Keratinocyte (primary cell): Measurements from ENCODE around the gene ANKRD17. TPM values are rescaled to one million over a fixed set of nuclear protein-coding genes. Genes with fewer than 3 reads are reported as not detected.

Experiments
- DNase-seq: peaks from one replicate; pipeline ENCODE4 v3.0.0-alpha.2; 2011; ENCODE audit warnings: low read depth, missing footprints, low spot score
- FAIRE-seq: peaks from 2 replicates; lab custom pipeline; 2011; peaks lifted over from hg19 to GRCh38; lab: Jason Lieb, UNC
- H2AFZ ChIP-seq: 2 replicates; pipeline ENCODE4 v1.6.0; 2012; ENCODE audit warnings: low read length, control low read depth, inconsistent platforms; ENCODE audit not compliant: control insufficient read depth
- H3K27ac ChIP-seq: 2 replicates; pipeline ENCODE4 v1.5.1; 2011; ENCODE audit warnings: low read length; ENCODE audit not compliant: control insufficient read depth, insufficient read depth
- H3K27me3 ChIP-seq: 3 replicates; pipeline ENCODE4 v1.6.0; 2011; ENCODE audit warnings: low read length; ENCODE audit not compliant: control insufficient read depth, insufficient read depth; ENCODE audit errors: extremely low read depth
- H3K36me3 ChIP-seq, 2 experiments: 2 replicates in 1 of 2; 3 replicates in 1 of 2; pipeline ENCODE4 v1.5.1; 2011; ENCODE audit warnings: low read length in 2 of 2, mild to moderate bottlenecking in 1 of 2; ENCODE audit not compliant: control insufficient read depth in 2 of 2, insufficient read depth in 2 of 2; ENCODE audit errors: extremely low read depth in 1 of 2
- H3K4me1 ChIP-seq: 3 replicates; pipeline ENCODE4 v1.5.1; 2011; ENCODE audit warnings: low read length; ENCODE audit not compliant: control insufficient read depth, insufficient read depth; ENCODE audit errors: extremely low read depth
- H3K4me2 ChIP-seq: 3 replicates; pipeline ENCODE4 v1.6.0; 2011; ENCODE audit warnings: low read depth, low read length; ENCODE audit not compliant: control insufficient read depth, insufficient read depth; ENCODE audit errors: extremely low read depth
- H3K4me3 ChIP-seq, 3 experiments: fragments of 200-600 bp in 1 of 3; sonication (generic) in 1 of 3; 2 replicates in 2 of 3; 3 replicates in 1 of 3; pipeline ENCODE4 v1.5.1; 2011 to 2016; ENCODE audit warnings: low read length in 3 of 3, mild to moderate bottlenecking in 3 of 3, control low read depth in 2 of 3, inconsistent platforms in 1 of 3, low read depth in 1 of 3, mixed read lengths in 1 of 3, mixed run types in 1 of 3, moderate library complexity in 1 of 3; ENCODE audit not compliant: control insufficient read depth in 2 of 3, insufficient read depth in 2 of 3; ENCODE audit errors: extremely low read depth in 1 of 3
- H3K79me2 ChIP-seq: 2 replicates; pipeline ENCODE4 v1.6.0; 2012; ENCODE audit warnings: low read length; ENCODE audit not compliant: control insufficient read depth, insufficient read depth
- H3K9ac ChIP-seq: 3 replicates; pipeline ENCODE4 v1.6.0; 2011; ENCODE audit warnings: low read length; ENCODE audit not compliant: control insufficient read depth, insufficient read depth; ENCODE audit errors: extremely low read depth
- H3K9me1 ChIP-seq: 3 replicates; pipeline ENCODE4 v1.6.0; 2011; ENCODE audit warnings: low read length; ENCODE audit not compliant: control insufficient read depth, insufficient read depth; ENCODE audit errors: extremely low read depth
- H3K9me3 ChIP-seq: 2 replicates; pipeline ENCODE4 v1.5.1; 2012; ENCODE audit warnings: low read depth, low read length; ENCODE audit not compliant: control insufficient read depth
- H4K20me1 ChIP-seq: 3 replicates; pipeline ENCODE4 v1.6.0; 2011; ENCODE audit warnings: low read length; ENCODE audit not compliant: control insufficient read depth, insufficient read depth; ENCODE audit errors: extremely low read depth
- EZH2 ChIP-seq: IDR thresholded peaks from one replicate; pipeline ENCODE4 v1.6.1; 2012; ENCODE audit warnings: inconsistent platforms, mild to moderate bottlenecking, low read length, moderate library complexity
- dilution Hi-C: fragments of 300-500 bp; cut with MboI; formaldehyde crosslinking; loops from one replicate; pipeline ENCODE4 v1.7.0; 2020; ENCODE audit warnings: low sequenced_read_pairs; ENCODE audit not compliant: extremely low pct_ligation_motif_present
- polyA plus RNA-seq, 5 experiments: library from polyadenylated mRNA; depleted of rRNA in 3 of 5; stranded (reverse) in 3 of 5; stranded (forward) in 1 of 5; unstranded in 1 of 5; fragments of >200 nt; gene quantifications; 1 replicate in 1 of 5; 2 replicates in 3 of 5; 3 replicates in 1 of 5; pipeline versions ENCODE4 v1.2.1 to v1.2.3, GENCODE V29; 2011 to 2012; ENCODE audit warnings: missing spikeins in 2 of 5, low read depth in 1 of 5, low replicate concordance in 1 of 5
- TF ChIP-seq, protein P1 (sequence below), 3 experiments: IDR thresholded peaks in 1 of 3; conservative IDR thresholded peaks in 1 of 3; optimal IDR thresholded peaks in 1 of 3; 2 replicates in 2 of 3; 3 replicates in 1 of 3; pipeline versions ENCODE3 to v1.5.1; 2011; ENCODE audit warnings: low read length in 3 of 3, mild to moderate bottlenecking in 3 of 3, moderate library complexity in 2 of 3, control low read depth in 1 of 3, inconsistent platforms in 1 of 3; ENCODE audit not compliant: insufficient read depth in 2 of 3; ENCODE audit errors: extremely low read depth in 1 of 3

Gene ANKRD17
- polyA plus RNA-seq, 1 donor (not counting 4 experiments of a cell fraction or from before 2014, with no cell fraction given) = 51.5 TPM

DNA sequence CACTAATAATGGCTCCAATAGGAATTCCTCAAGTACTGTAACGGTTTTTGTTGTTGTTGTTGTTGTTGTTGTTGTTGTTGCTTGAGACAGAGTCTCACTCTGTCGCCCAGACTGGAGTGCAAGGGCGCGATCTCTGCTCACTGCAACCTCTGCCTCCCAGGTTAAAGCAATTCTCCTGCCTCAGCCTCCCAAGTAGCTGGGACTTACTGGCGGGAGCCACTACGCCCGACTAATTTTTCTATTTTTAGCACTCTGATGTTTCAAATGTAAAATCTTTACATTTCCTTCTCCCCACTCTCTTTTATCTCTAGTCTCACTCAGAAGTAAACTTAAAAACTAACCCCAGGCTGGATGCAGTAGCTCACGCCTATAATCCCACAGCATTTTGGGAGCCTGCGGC lies 8.0 kb downstream of the ANKRD17 start:
- no peak for FAIRE-seq
- Histone ChIP-seq H4K20me1 (peaks cover 3% of the 10 kb centered on the region), H3K9me1 (no peaks in the 10 kb centered on the region), H3K9me3 (no peaks in the 10 kb centered on the region), H2AFZ (no peak overlapping the region), H3K9ac (no peak overlapping the region), H3K79me2 (peaks cover 100% of the 10 kb centered on the region), H3K4me1 (no peaks in the 10 kb centered on the region), H3K4me3 (no peak overlapping the region), H3K27ac (no peak overlapping the region), H3K27me3 (no peaks in the 10 kb centered on the region), H3K4me2 (no peak overlapping the region), H3K36me3 (no peaks in the 10 kb centered on the region)
- no peak for TF ChIP-seq EZH2
- TF ChIP-seq, protein P1, sequence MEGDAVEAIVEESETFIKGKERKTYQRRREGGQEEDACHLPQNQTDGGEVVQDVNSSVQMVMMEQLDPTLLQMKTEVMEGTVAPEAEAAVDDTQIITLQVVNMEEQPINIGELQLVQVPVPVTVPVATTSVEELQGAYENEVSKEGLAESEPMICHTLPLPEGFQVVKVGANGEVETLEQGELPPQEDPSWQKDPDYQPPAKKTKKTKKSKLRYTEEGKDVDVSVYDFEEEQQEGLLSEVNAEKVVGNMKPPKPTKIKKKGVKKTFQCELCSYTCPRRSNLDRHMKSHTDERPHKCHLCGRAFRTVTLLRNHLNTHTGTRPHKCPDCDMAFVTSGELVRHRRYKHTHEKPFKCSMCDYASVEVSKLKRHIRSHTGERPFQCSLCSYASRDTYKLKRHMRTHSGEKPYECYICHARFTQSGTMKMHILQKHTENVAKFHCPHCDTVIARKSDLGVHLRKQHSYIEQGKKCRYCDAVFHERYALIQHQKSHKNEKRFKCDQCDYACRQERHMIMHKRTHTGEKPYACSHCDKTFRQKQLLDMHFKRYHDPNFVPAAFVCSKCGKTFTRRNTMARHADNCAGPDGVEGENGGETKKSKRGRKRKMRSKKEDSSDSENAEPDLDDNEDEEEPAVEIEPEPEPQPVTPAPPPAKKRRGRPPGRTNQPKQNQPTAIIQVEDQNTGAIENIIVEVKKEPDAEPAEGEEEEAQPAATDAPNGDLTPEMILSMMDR (optimal IDR thresholded peaks at IDR 0.05 in 1 of 3, IDR thresholded peaks at IDR 0.05 in 1 of 3, conservative IDR thresholded peaks at IDR 0.05 in 1 of 3; ENCODE audit: extremely low read depth in 1 of 3, insufficient read depth in 2 of 3, low read length in 3 of 3) = no peak
- dilution Hi-C loops = no loop called here
- DNase-seq = no peak

- peaks cover 100% of the 10 kb centered on the region for H3K79me2 ChIP-seq
- FAIRE-seq = no peak
- no peak overlapping the region for H2AFZ ChIP-seq
- H3K4me3 ChIP-seq = no peak overlapping the region
- TF ChIP-seq, protein P1 (optimal IDR thresholded peaks at IDR 0.05 in 1 of 3, IDR thresholded peaks at IDR 0.05 in 1 of 3, conservative IDR thresholded peaks at IDR 0.05 in 1 of 3; ENCODE audit: extremely low read depth in 1 of 3, insufficient read depth in 2 of 3, low read length in 3 of 3) = no peak
- no peak for TF ChIP-seq EZH2
- dilution Hi-C loops = no loop called here
- no peak overlapping the region for H3K27ac ChIP-seq
- no peaks in the 10 kb centered on the region for H3K27me3 ChIP-seq
- no peaks in the 10 kb centered on the region for H3K4me1 ChIP-seq
- DNase-seq = no peak
- no peaks in the 10 kb centered on the region for H3K9me1 ChIP-seq
- no peak overlapping the region for H3K4me2 ChIP-seq
- H3K36me3 ChIP-seq = peaks cover 0 to 4% of the 10 kb centered on the region in 2 experiments
- peaks cover 3% of the 10 kb centered on the region for H4K20me1 ChIP-seq
- H3K9ac ChIP-seq = no peak overlapping the region
- no peaks in the 10 kb centered on the region for H3K9me3 ChIP-seq
These were observed 9.8 kb downstream of the ANKRD17 start for GRCh38 chr4:73248821-73249220.
